H1 (cell line): Measurements from ENCODE around the gene SSTR5.

Source experiments
- CHD2 ChIP-seq: IDR thresholded peaks from 2 replicates; pipeline ENCODE4 v1.6.1; 2012; ENCODE audit warnings: low read length, improper control_type of control experiment
- EZH2 ChIP-seq: fragments of 200-600 bp; sonication (generic); IDR thresholded peaks from 2 replicates; pipeline ENCODE4 v1.7.1; 2012; ENCODE audit warnings: low read depth, mild to moderate bottlenecking, moderate library complexity, low read length, inconsistent platforms; ENCODE audit not compliant: severe bottlenecking
- POLR2AphosphoS5 ChIP-seq: IDR thresholded peaks from 2 replicates; pipeline ENCODE4 v1.6.1; 2011; ENCODE audit warnings: low read depth, low read length
- SP4 ChIP-seq: IDR thresholded peaks from 2 replicates; pipeline ENCODE4 v1.6.1; 2012; ENCODE audit warnings: low read length, inconsistent platforms
- TCF12 ChIP-seq: IDR thresholded peaks from 2 replicates; pipeline ENCODE4 v1.6.1; 2011; ENCODE audit warnings: low read depth, mild to moderate bottlenecking, low read length
- ZNF274 ChIP-seq: IDR thresholded peaks from 2 replicates; pipeline ENCODE4 v1.7.0; 2012; ENCODE audit warnings: low read length, borderline replicate concordance; ENCODE audit errors: extremely low read depth

DNA sequence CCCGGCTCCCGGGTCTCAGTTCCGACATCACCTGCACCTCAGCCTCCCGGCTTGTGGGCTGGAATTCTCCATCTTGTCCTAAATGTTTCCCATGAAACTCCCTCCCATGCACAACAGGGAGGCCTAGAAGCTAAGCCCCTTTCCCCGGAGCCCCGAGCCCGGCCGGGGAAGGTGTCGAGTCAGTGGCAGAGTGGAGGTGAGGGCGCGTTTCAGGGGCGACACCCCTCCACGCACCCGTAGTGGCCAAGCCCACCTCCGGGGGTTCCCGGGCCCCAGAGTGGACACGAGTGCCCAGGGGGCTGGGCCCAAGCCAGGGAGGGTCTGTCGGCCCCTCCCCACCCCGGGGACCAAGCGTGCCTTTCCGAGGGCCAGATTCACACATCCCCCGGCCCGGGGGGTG, 48.5 kb downstream of the SSTR5 start:
- TF ChIP-seq EZH2 (no peak), ZNF274 (no peak), SP4 (no peak), TCF12 (no peak), CHD2 (no peak), POLR2AphosphoS5 (no peak)
